Epithelial cell of esophagus (primary cell): ENCODE measurements around the gene GRB14.

Source experiments
- DNase-seq: peaks from one replicate; pipeline ENCODE4 v3.0.0; 2010; ENCODE audit warnings: low read depth
- H3K4me3 ChIP-seq: 2 replicates; pipeline ENCODE4 v1.5.1; 2011; ENCODE audit warnings: mild to moderate bottlenecking, low read length, control low read depth
- CTCF ChIP-seq: IDR thresholded peaks from 2 replicates; pipeline ENCODE4 v1.5.1; 2011; ENCODE audit warnings: low read depth, mild to moderate bottlenecking, low read length, control low read depth, inconsistent platforms; ENCODE audit not compliant: insufficient read depth; ENCODE audit errors: missing control alignments

GRB14 gene

GRCh38 chr2:164522561-164522981 is 98.7 kb downstream of the GRB14 start:
- peak; percentile 19 for DNase-seq
- TF ChIP-seq CTCF: no peak
- H3K4me3 ChIP-seq: no peak overlapping the region

GRCh38 chr2:164515734-164516133 is 105.5 kb downstream of the GRB14 start:
- TF ChIP-seq CTCF: no peak
- no peak overlapping the region for H3K4me3 ChIP-seq
- no peak for DNase-seq

GRCh38 chr2:164515030-164515429 is 106.3 kb downstream of the GRB14 start:
- no peak for TF ChIP-seq CTCF
- DNase-seq: no peak
- no peak overlapping the region for H3K4me3 ChIP-seq

GRCh38 chr2:164514491-164514890 is 106.8 kb downstream of the GRB14 start:
- TF ChIP-seq CTCF: no peak
- peak; percentile 99 for DNase-seq
- H3K4me3 ChIP-seq: no peak overlapping the region

- no peak for TF ChIP-seq CTCF
- no peak for DNase-seq
- no peak overlapping the region for H3K4me3 ChIP-seq
Measured at GRCh38 chr2:164512871-164513270, 108.4 kb downstream of the GRB14 start.

- H3K4me3 ChIP-seq: no peak overlapping the region
- no peak for TF ChIP-seq CTCF
- DNase-seq: no peak
Measured at GRCh38 chr2:164511738-164512137, 109.5 kb downstream of the GRB14 start.

- DNase-seq: no peak
- TF ChIP-seq CTCF: no peak
Measured at GRCh38 chr2:164510895-164511294, 110.4 kb downstream of the GRB14 start.

More at GRCh38 chr2:164510895-164511294, 110.4 kb downstream of the GRB14 start:
- no peak overlapping the region for H3K4me3 ChIP-seq
